IMR-90 (cell line): ENCODE data around the gene PRSS22. TPM values are rescaled to one million over a fixed set of nuclear protein-coding genes. Genes with fewer than 3 reads are reported as not detected.

Experiments
- ATAC-seq: fragments of 200-7000 bp; cut with Tn5 transposase; 2 replicates; pipeline ENCODE4 v1.9.1; 2020; ENCODE audit warnings: low read depth, mild to moderate bottlenecking, moderate library complexity
- BruUV-seq: library from RNA; stranded (reverse); fragments of 400-500 nt; replicated peaks from 2 replicates; lab custom pipeline; 2021; lab: Mats Ljungman, UMichigan
- CTCF ChIA-PET: fragments of 300-600 bp; formaldehyde crosslinking; extraction: SDS; loops from one replicate; lab custom pipeline; 2021; ENCODE audit warnings: antibody characterized with exemption; lab: Yijun Ruan, JAX
- POLR2A ChIA-PET: fragments of 300-600 bp; sonication (Branson Sonifier 250); formaldehyde crosslinking; loops from one replicate; lab custom pipeline; 2022; ENCODE audit warnings: antibody characterized with exemption; ENCODE audit not compliant: unreplicated experiment; lab: Charles Lee
- DNase-seq: peaks from one replicate; pipeline ENCODE4 v3.0.0; 2013
- H2AFZ ChIP-seq: replicated peaks from 2 replicates; pipeline ENCODE3; 2013; ENCODE audit warnings: low read length, mild to moderate bottlenecking; ENCODE audit not compliant: poor library complexity
- H2AK5ac ChIP-seq: 2 replicates; pipeline ENCODE4 v1.6.1; 2013; ENCODE audit warnings: low read depth, low read length, inconsistent platforms
- H2AK9ac ChIP-seq: replicated peaks from 2 replicates; pipeline ENCODE3; 2013; ENCODE audit warnings: mild to moderate bottlenecking, low read depth, low read length, moderate library complexity; ENCODE audit not compliant: poor library complexity
- H2BK120ac ChIP-seq: 2 replicates; pipeline ENCODE4 v1.6.1; 2013; ENCODE audit warnings: low read depth, low read length, inconsistent platforms
- H2BK15ac ChIP-seq: 3 replicates; pipeline ENCODE4 v1.6.1; 2013; ENCODE audit warnings: low read depth, low read length, inconsistent platforms
- H2BK20ac ChIP-seq: 2 replicates; pipeline ENCODE4 v1.6.1; 2013; ENCODE audit warnings: low read depth, mild to moderate bottlenecking, inconsistent platforms, low read length, moderate library complexity
- H2BK5ac ChIP-seq: 2 replicates; pipeline ENCODE4 v1.6.1; 2013; ENCODE audit warnings: mild to moderate bottlenecking, low read depth, low read length, inconsistent platforms; ENCODE audit not compliant: poor library complexity, severe bottlenecking
- H3K14ac ChIP-seq: replicated peaks from 2 replicates; pipeline ENCODE4 v1.6.1; 2013; ENCODE audit warnings: low read depth, low read length, inconsistent platforms
- H3K18ac ChIP-seq: 2 replicates; pipeline ENCODE4 v1.6.1; 2013; ENCODE audit warnings: low read depth, low read length, control low read depth
- H3K23ac ChIP-seq: 2 replicates; pipeline ENCODE4 v1.6.1; 2013; ENCODE audit warnings: low read depth, low read length, inconsistent platforms
- H3K27ac ChIP-seq: 2 replicates; pipeline ENCODE4 v1.5.1; 2013; ENCODE audit warnings: mild to moderate bottlenecking, control low read depth, low read length; ENCODE audit not compliant: insufficient read depth
- H3K27me3 ChIP-seq: 2 replicates; pipeline ENCODE4 v1.6.1; 2013; ENCODE audit warnings: low read length; ENCODE audit not compliant: control insufficient read depth, insufficient read depth
- H3K36me3 ChIP-seq: 2 replicates; pipeline ENCODE4 v1.6.1; 2013; ENCODE audit warnings: low read length, mixed read lengths; ENCODE audit not compliant: control insufficient read depth, insufficient read depth
- H3K4ac ChIP-seq: 2 replicates; pipeline ENCODE4 v1.6.1; 2013; ENCODE audit warnings: low read depth, low read length, inconsistent platforms
- H3K4me1 ChIP-seq: 2 replicates; pipeline ENCODE4 v1.6.1; 2013; ENCODE audit warnings: low read length, mixed read lengths; ENCODE audit not compliant: control insufficient read depth, insufficient read depth
- H3K4me2 ChIP-seq: 2 replicates; pipeline ENCODE4 v1.6.1; 2013; ENCODE audit warnings: low read depth, mild to moderate bottlenecking, control low read depth, low read length, moderate library complexity
- H3K4me3 ChIP-seq: 2 replicates; pipeline ENCODE4 v1.5.1; 2013; ENCODE audit warnings: low read depth, mild to moderate bottlenecking, control low read depth, low read length, moderate library complexity; ENCODE audit not compliant: insufficient read depth
- H3K56ac ChIP-seq: 2 replicates; pipeline ENCODE4 v1.6.1; 2013; ENCODE audit warnings: low read length, inconsistent platforms; ENCODE audit not compliant: insufficient read depth; ENCODE audit errors: extremely low read depth
- H3K79me1 ChIP-seq, 2 experiments: 2 replicates each; pipeline ENCODE4 v1.6.1; 2013; ENCODE audit warnings: low read length in 2 of 2, inconsistent platforms in 1 of 2, low read depth in 1 of 2
- H3K9ac ChIP-seq: 2 replicates; pipeline ENCODE4 v1.6.1; 2013; ENCODE audit warnings: low read depth, low read length, control low read depth
- H3K9me1 ChIP-seq: 2 replicates; pipeline ENCODE4 v1.6.1; 2013; ENCODE audit warnings: low read length, inconsistent platforms; ENCODE audit not compliant: insufficient read depth
- H3K9me3 ChIP-seq: 2 replicates; pipeline ENCODE4 v1.6.1; 2013; ENCODE audit warnings: low read length; ENCODE audit not compliant: control insufficient read depth, insufficient read depth
- H4K20me1 ChIP-seq: 2 replicates; pipeline ENCODE4 v1.6.1; 2013; ENCODE audit warnings: low read length, inconsistent platforms; ENCODE audit not compliant: insufficient read depth
- H4K5ac ChIP-seq: 2 replicates; pipeline ENCODE4 v1.6.1; 2013; ENCODE audit warnings: mild to moderate bottlenecking, low read depth, low read length, control low read depth
- H4K8ac ChIP-seq, 2 experiments: 2 replicates each; pipeline ENCODE4 v1.6.1; 2013; ENCODE audit warnings: low read depth in 2 of 2, low read length in 2 of 2, control low read depth in 1 of 2, inconsistent platforms in 1 of 2
- H4K91ac ChIP-seq: 2 replicates; pipeline ENCODE4 v1.6.1; 2013; ENCODE audit warnings: low read depth, low read length, inconsistent platforms; ENCODE audit not compliant: insufficient read depth
- CEBPB ChIP-seq: IDR thresholded peaks from 2 replicates; pipeline ENCODE4 v1.6.1; 2012; ENCODE audit warnings: low read depth, low read length, improper control_type of control experiment
- CHD1 ChIP-seq: IDR thresholded peaks from 2 replicates; pipeline ENCODE4 v1.6.1; 2012; ENCODE audit warnings: low read depth, low read length, improper control_type of control experiment
- CTCF ChIP-seq: conservative IDR thresholded peaks from 2 replicates; pipeline ENCODE4 v1.5.1; 2012; ENCODE audit warnings: mild to moderate bottlenecking, low read depth, low read length, improper control_type of control experiment
- ELK1 ChIP-seq: fragments of 150-350 bp; IDR thresholded peaks from 2 replicates; pipeline ENCODE4 v1.6.1; 2016; ENCODE audit warnings: low read depth, mild to moderate bottlenecking, low read length, moderate library complexity, borderline replicate concordance
- FOS ChIP-seq: fragments of 150-350 bp; IDR thresholded peaks from 2 replicates; pipeline ENCODE4 v1.6.1; 2016; ENCODE audit warnings: low read depth, low read length
- MAFK ChIP-seq: IDR thresholded peaks from 2 replicates; pipeline ENCODE4 v1.6.1; 2012; ENCODE audit warnings: low read depth, low read length, improper control_type of control experiment
- MAZ ChIP-seq: IDR thresholded peaks from 2 replicates; pipeline ENCODE4 v1.6.1; 2012; ENCODE audit warnings: low read depth, mild to moderate bottlenecking, low read length, improper control_type of control experiment, moderate library complexity, borderline replicate concordance
- MXI1 ChIP-seq: IDR thresholded peaks from 2 replicates; pipeline ENCODE4 v1.6.1; 2012; ENCODE audit warnings: low read depth, mild to moderate bottlenecking, low read length, moderate library complexity, borderline replicate concordance
- NFE2L2 ChIP-seq: fragments of 150-350 bp; IDR thresholded peaks from 2 replicates; pipeline ENCODE4 v1.6.1; 2016; ENCODE audit warnings: low read depth, mild to moderate bottlenecking, low read length
- POLR2A ChIP-seq: IDR thresholded peaks from 2 replicates; pipeline ENCODE4 v1.6.1; 2012; ENCODE audit warnings: mild to moderate bottlenecking, low read depth, low read length
- RAD21 ChIP-seq: IDR thresholded peaks from 2 replicates; pipeline ENCODE4 v1.6.1; 2012; ENCODE audit warnings: low read length, improper control_type of control experiment
- RCOR1 ChIP-seq: IDR thresholded peaks from 2 replicates; pipeline ENCODE4 v1.6.1; 2012; ENCODE audit warnings: mild to moderate bottlenecking, low read length, improper control_type of control experiment; ENCODE audit not compliant: insufficient replicate concordance
- SMC3 ChIP-seq: fragments of 150-350 bp; IDR thresholded peaks from 2 replicates; pipeline ENCODE4 v1.6.1; 2016; ENCODE audit warnings: low read depth, mild to moderate bottlenecking, antibody characterized with exemption, low read length, moderate library complexity
- USF2 ChIP-seq: fragments of 150-350 bp; IDR thresholded peaks from 2 replicates; pipeline ENCODE4 v1.6.1; 2017; ENCODE audit warnings: mild to moderate bottlenecking, antibody characterized with exemption, low read length, low read depth
- WGBS, 2 experiments: methylation state at CpG; one replicate each; pipeline versions ENCODE4 v1.1.5 to v1.1.7; 2013; ENCODE audit warnings: missing lambda C conversion rate in 2 of 2; ENCODE audit not compliant: insufficient read length in 1 of 2; ENCODE audit errors: extremely low coverage in 2 of 2; 5-methylcytosine and 5-hydroxymethylcytosine counted together
- dilution Hi-C: fragments of 300-500 bp; cut with HindIII; formaldehyde crosslinking; loops from one replicate; pipeline ENCODE4 v1.14.3; 2018; ENCODE audit warnings: low sequenced_read_pairs; ENCODE audit not compliant: unreplicated experiment
- in situ Hi-C: fragments of 300-500 bp; cut with MboI; formaldehyde crosslinking; loops from 3 replicates; pipeline ENCODE4 v1.14.3; 2019; ENCODE audit warnings: low sequenced_read_pairs, inconsistent platforms, mixed read lengths
- intact Hi-C: fragments of 100-400 bp; cut with micrococcal nuclease; formaldehyde crosslinking; loops from 2 replicates; pipeline ENCODE4 v1.10.0; 2022
- polyA plus RNA-seq, 3 experiments: library from polyadenylated mRNA; depleted of rRNA; stranded (reverse); fragments of >200 nt; gene quantifications; 2 replicates each; pipeline ENCODE4 v1.2.3, GENCODE V29; 2012; ENCODE audit warnings: low replicate concordance in 1 of 3
- total RNA-seq: library from RNA; depleted of rRNA; stranded (reverse); fragments of >200 nt; gene quantifications from 2 replicates; pipeline ENCODE4 v1.2.3, GENCODE V29; 2012

Gene PRSS22
- total and polyA plus RNA-seq, 2 of the 4 experiments (the other 2 are of a cell fraction), result not detected

GRCh38 chr16:2822496-2822895, 35.5 kb downstream of the PRSS22 start:
- Histone ChIP-seq H2BK15ac (no peak overlapping the region), H2BK120ac (no peak overlapping the region), H3K4me2 (no peak overlapping the region), H3K4me1 (no peaks in the 10 kb centered on the region), H4K5ac (no peak overlapping the region), H3K4ac (no peak overlapping the region), H3K4me3 (no peak overlapping the region), H4K8ac (no peak overlapping the region), H3K27me3 (peaks cover 56% of the 10 kb centered on the region), H4K20me1 (no peaks in the 10 kb centered on the region), H3K56ac (no peak overlapping the region), H2AFZ (no peak overlapping the region), H2AK9ac (no peak overlapping the region), H3K79me1 (no peaks in the 10 kb centered on the region), H3K23ac (no peak overlapping the region), H3K9ac (no peak overlapping the region), H2BK20ac (no peak overlapping the region), H3K36me3 (no peaks in the 10 kb centered on the region), H2BK5ac (no peak overlapping the region), H3K9me1 (no peaks in the 10 kb centered on the region), H3K14ac (no peak overlapping the region), H2AK5ac (no peak overlapping the region), H4K91ac (no peak overlapping the region), H3K27ac (no peak overlapping the region), H3K18ac (no peak overlapping the region), H3K9me3 (no peaks in the 10 kb centered on the region)
- ChIA-PET CTCF (interaction anchor here (0.6 to 1.0 kb wide), 2 partner anchors 9 to 16 kb away, joined by 3 read pairs; no protein-coding TSS in a partner anchor), POLR2A (no interaction called here)
- no peak for DNase-seq
- no peak for ATAC-seq
- WGBS, 2 experiments, result 20% methylated on average over 1 of the region's 4 CpGs; no CpG with 5 or more reads in 1 of the 2 experiments
- dilution Hi-C loops (no loop called here), in situ Hi-C loops (no loop called here), intact Hi-C loops (no loop called here)
- no TSS peak for BruUV-seq
- TF ChIP-seq CTCF, result no peak
- no peak for TF ChIP-seq POLR2A
- TF ChIP-seq ELK1, result no peak
- TF ChIP-seq USF2, result no peak
- no peak for TF ChIP-seq CHD1
- no peak for TF ChIP-seq MAZ
- TF ChIP-seq RAD21, result no peak
- TF ChIP-seq NFE2L2, result no peak
- no peak for TF ChIP-seq FOS
- no peak for TF ChIP-seq CEBPB
- no peak for TF ChIP-seq MAFK
- no peak for TF ChIP-seq SMC3
- TF ChIP-seq RCOR1, result no peak
- no peak for TF ChIP-seq MXI1
